Suppressor macrophage treated with lipopolysaccharide for 1 hour (primary cell): Measurements from ENCODE around the gene FAM114A1.

Experiments
- DNase-seq, 3 donors: peaks; one replicate each; pipeline ENCODE4 v3.0.0-alpha.2; 2020 to 2022

The FAM114A1 gene

DNA sequence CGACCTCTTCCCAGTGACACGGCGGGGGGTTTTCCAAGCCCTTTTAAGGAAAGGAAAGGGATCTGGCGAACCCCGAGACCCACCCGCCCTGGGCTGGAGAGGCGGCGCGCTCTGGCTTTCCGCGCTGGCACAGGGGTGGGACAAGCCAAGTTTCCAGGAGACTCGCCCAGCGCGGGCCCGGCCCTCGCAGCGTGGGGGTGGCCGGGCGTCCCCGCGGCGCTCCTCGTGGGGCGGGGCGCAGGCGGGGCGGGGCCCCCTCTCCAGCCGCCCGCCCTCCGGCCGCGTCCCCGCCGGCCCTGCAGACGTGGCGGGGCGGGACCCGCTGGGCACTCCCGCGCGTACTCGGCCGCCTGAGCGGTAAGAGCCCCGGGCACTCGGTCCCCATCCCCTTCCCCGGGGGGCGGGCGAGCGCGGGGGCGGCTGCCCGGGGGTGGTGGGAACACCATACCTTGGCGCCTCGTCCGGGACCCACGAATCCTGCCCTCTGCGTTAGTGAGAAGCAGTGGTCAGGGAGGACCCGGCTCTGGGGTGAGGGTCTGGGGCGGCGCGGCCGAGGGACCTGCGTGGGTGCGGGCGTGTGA, at the start of gene FAM114A1:
FAM114A1 (plus strand) TSS at position 329 of the 581 bp plus-strand sequence. CDS start 10,273 bp downstream, outside the sequence.
- peak; percentile 89 to 97 (median 95) for DNase-seq

DNA sequence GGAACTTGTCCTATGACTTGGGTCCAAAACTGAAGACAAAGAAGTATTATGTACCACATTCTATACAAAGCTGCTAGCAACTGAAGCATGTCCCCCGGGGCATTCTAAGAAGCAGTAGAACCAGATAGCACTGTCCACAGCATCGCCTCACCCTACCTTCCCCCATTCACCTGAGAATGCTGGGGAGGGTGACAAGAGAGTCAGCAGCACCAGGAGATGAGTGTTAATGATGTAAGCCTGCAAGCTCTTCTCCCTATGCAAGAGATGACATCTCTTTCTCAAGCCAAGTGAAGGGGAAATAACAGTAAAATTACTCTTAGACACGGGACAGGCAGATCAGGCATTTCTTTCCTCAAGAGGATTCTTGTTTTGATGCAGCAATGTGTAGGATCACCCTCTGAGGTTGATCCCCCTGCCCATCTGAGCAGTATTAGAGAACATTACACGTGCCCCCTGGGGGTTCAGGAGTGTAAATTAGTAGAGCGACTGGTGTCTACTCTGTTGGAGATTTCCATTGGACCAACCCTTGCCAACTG, 49.1 kb upstream of the FAM114A1 start:
- DNase-seq, result peak; percentile 63 to 77 (median 71)

DNA sequence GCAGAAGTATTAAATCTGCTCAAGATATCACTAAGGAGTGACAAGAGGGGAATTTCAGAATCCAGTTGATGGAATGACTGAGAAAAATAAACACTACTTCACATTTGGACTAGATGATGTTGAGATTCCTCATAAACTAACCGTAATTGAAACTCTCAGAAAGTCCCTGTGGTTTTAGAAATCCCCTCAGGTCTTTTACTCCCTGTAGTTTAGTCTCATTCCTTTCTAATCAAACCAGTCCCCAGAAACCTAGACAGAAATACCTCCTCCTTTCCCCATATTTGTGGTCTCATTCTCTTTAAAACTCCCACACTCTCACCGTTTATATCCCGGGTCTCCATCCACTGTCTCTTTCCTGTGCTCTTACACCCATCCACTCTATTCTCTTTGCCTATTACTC, 48.0 kb upstream of the FAM114A1 start:
- peak; percentile 47 to 86 (median 71) for DNase-seq

DNA sequence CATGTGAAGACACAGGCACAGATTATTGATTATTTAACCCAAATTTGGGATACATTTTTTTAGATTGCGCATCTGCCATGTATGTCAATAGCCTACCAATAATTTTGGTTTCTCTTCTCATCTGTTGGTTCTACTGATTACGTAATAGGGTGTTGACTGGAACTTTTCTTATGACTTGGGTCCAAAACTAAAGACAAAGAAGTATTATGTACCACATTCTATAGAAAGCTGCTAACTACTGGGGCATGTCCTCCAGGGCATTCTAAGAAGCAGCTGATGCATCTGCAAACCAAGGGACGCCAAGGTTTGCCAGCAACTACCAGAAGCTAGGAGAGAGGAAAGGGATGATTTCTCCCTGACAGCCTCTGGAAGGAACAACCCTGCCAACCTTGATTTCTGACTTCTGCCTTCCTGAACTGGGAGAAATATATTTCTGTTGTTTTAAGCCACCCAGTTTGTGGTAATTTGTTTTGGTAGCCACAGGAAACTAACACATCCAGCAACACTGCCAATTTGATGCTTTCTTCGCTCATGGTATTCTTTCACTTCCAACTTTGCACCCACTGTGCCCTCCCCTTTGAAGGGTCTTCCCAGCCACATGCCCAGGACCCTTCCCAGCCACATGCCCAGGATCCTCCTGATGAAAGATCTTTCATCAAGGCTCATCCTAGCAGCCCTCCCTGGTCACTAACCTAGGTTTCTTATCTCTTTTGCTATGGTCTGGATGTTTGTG, 47.1 kb upstream of the FAM114A1 start:
- no peak for DNase-seq

DNA sequence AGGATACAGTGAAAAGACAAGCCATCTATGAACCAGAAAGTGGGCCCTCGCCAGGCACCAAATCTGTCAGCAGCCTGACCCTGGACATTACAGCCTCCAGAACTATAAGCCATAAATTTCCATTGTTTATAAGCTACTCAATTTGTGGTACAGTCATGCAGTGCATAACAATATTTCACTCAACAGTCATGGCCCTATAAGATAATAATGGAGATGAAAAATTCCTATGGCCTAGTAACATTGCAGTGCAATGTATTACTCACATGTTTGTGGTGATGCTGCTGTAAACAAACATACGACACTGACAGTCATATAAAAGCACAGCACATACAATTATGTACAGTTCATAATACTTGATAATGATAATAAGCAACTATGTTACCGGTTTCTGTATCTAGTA, 45.9 kb upstream of the FAM114A1 start:
- no peak for DNase-seq

DNA sequence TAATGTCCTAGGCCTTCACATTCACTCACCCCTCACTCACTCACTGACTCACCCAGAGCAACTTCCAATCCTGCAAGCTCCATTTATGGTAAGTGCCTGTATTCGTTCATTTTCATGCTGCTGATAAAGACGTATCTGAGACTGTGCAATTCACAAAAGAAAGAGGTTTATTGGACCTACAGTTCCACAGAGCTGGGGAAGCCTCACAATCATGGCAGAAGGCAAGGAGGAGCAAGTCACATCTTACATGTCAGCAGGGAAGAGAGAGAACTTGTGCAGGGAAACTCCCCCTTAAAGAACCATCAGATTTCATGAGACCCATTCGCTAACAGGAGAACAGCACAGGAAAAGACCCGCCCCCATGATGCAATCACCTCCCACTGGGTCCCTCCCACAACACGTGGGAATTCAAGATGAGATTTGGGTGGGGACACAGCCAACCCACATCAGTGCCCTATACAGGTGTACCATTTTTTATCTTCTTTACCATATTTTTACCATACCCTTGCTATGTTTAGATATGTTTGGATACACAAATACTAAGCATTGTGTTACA, 44.8 kb upstream of the FAM114A1 start:
- DNase-seq, result no peak

DNA sequence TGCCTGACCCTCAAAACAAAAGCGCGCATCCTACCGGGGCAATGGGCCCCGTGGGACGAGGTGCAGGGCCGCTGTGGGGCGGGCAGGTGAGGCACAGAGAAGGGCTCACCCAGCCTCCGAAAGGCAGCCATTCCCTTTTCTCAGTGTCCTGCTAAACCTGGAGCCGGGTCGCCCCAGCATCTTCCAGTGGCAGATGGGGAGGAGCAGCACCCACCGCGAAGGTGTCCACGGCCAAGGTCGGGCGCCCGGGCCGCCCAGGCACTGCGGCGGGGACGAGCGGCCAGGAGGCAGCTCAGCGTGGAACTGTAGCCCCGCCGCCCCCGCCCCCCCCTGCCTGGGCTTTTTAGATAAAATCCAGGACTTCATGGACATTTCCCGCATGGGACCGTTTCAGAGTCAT, 43.8 kb upstream of the FAM114A1 start:
- DNase-seq, result no peak

DNA sequence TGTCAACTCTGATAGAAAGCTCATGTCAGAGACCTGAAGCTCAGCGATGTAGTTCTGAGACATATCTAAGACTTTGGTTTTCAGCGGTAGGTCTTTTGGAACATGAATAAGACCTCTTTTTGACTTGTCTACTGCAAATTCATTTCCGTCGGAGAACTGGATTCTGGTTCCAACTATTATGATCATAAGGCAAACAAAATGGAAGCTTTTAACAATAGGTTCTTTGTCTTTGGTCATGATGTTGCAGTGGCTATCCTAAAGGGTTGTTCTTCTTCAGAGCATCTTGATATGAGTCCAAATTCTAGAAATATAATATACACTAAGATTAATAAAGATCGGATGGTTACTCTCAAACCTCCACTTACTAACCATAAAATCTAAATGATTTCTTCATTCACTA, 38.4 kb upstream of the FAM114A1 start:
- DNase-seq, result no peak

DNA sequence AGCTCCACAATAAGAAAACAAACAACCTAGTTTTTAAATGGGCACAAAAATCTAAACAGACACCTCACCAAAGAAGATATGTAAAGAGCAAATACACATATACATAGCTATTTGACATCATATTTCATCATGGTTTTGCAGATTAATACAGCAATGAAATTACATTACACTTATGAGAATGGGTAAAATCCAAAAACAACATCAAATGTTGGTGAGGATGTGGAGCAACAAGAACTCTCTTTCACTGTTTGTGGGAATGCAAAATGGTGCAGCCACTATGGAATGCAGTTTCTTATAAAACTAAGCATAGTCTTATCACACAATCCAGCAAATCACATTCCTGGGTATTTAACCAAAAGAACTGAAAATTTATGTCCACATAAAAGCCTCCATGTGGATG, 36.0 kb upstream of the FAM114A1 start:
- DNase-seq, result no peak

DNA sequence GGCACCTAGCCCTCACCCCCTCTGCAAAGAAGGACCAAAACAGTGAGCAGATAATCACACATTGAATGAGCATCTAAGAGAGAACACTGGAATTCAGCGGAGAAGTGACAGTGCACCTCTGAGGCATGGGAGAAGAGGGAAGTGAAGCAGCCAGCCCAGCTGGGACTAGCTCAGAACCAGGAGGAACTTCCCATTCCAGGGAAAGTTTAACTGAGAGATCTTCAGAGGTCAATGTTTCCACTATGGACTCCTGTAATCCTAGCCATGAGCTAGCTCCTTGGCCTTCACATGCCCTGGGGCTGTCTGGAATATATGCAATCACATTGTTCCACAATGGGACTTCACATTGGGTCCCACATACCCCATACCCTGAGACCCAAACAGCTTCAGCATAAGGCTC, 35.4 kb upstream of the FAM114A1 start:
- peak in 2 of 3 donors; percentile 55 to 58 for DNase-seq

DNA sequence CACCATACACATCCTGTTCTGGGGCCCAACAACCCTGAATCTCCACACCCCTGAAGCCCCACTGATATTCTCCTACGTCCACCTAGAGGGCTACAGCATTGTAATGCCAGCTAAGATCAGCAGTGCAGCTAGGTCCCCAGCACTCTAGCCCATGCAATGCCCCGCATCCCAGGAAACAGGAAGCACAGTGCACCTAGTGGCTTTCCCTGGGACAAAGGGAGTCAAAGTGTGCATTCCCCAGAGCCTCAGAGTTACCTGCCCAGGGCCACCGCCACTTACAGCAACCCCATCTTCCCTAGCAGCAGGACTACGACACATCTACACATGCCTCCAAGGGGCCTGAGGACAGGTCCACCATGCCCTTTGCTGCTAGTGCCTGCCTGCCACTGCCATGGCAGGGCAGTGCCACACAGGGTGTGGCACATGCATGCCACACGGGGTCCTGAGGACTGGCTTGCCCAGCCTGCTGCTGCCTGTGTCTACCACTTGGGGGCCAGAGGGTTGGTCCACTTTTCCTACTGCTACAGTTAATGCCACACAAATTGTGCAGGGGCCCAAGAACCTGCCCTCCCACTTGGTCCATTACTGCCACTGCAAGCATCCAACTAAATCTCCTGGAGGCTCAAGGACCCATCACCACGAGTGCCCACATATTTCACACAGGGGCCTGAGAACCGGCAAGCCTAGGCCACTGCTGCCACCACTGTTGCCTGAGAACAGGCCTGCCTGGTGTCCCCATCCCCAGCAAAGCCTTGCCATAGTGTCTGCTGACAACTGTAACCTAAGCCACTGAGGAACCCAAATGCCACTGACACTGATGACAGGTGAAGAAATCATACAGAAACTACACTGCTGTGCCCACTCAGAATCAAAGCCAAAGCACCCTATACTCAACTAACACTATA, 34.7 kb upstream of the FAM114A1 start:
- no peak for DNase-seq

DNA sequence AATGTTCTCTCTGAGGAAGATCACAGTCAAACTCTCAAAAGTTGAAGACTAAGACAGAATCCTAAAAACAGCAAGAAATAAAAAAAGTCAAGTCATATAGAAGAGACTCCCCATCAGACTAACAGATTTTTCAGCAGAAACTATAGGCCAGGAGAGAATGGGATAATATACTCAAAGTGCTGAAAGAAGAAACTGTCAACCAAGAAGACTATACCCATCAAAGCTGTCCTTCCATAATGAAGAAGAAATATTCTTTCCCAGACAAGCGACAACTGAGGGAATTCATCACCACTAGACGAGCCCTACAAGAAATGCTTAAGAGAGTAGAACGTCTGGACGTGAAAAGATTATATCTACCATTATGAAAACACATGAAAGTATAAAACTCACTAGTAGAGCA, 33.0 kb upstream of the FAM114A1 start:
- DNase-seq, result no peak

DNA sequence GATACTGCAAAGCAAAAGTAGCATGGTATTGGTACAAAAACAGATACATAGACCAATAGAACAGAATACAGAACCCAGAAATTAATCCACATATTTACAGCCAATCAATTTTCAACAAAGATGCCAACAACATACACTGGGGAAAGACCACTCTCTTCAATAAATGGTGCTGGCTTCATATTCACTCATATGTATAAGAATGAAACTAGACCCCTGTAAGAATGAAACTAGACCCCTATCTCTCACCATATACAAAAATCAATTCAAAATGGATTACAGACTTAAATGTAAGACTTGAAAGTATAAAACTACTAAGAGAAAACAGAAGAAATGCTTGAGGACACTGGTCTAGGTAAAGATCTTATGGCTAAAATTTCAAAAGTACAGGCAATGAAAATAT, 30.3 kb upstream of the FAM114A1 start:
- DNase-seq, result no peak

DNA sequence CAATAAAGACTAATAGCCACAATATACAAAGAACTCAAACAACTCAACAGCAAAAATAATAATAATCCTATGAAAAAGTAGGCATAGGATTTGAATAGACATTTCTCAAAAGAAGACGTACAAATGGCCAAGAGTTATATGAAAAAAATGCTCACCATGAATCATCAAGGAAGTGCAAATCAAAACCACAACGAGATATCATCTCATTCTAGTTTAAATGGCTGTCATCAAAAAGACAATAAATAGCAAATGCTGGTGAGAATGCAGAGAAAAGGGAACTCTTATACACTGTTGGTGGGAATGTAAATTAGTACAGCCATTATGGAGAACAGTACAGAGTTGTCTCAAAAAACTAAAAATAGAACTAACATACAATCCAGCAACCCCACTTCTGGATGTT, 29.8 kb upstream of the FAM114A1 start:
- peak in 1 of 3 donors; percentile 64 for DNase-seq

DNA sequence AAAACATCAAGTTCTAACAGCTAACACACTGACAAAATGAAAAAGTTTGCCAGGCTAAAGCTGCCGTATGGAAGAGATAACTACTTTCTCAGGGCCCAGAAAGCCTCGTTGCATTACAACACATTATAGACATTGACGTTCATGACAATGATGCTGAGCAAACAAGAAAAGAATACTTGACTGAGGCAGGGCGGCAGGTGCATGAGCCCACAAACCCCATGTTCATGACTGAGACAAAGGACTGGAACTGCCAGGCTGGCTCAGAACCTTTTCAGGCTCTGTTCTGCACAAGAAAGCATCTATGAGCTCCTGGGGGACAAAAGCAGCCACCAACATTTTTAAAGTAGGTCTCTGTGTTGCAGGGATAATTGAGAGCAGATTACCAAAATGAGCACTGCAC, 24.6 kb upstream of the FAM114A1 start:
- DNase-seq, result no peak

DNA sequence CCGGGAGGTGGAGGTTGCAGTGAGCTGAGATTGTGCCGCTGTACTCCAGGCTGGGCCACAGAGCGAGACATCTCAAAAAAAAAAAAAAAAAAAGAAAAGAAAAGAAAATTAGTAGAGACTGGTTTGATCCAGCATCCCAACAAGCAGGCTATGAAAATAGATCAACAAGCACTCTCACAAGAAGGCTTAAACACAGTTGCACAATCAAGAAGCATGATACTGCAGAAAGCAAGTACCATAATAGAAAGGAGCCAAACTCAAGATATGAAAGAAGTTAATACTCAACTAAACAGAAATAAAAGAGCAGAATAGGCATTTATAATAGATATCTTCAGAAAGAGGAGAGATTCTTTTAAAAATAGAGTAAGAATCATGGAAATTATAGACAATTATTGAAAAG, 21.6 kb upstream of the FAM114A1 start:
- DNase-seq, result no peak

DNA sequence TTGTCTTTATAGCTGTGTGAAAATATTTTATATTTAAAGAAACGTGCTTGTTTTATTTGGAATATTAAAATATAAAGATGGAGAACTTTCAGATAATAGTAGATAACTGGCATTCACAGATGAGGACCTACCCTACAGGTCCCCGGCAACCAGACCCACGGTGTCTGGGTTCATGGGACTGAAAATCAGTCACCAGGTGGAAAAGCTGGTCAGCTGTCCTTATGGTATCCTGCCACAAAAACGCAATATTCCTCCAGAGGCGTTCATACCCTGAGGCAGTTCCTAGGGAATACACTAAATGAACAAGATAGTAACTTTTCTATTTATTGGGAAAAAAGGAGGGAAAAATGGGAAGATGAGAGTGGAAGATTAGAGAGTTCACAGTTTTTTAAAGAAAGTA, 12.1 kb upstream of the FAM114A1 start:
- no peak for DNase-seq

DNA sequence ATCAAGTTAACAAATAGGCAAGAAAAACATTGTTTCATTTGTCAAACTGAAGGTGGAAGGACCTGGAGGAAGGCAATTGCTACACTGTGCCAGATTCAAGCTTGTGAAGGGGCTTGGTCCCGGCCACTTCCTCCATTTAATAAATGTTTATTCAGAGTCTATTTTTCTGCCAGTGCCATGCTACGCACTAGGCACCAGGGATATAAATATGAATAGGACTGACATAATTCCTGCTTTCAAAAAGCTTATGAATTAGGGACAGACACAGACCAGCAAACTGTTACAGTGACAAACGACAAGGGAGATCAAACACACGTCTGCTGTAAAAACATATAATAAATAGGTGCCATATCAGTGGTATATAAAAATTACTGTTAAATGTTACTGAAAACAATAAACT, 11.6 kb upstream of the FAM114A1 start:
- peak; percentile 50 to 57 (median 54) for DNase-seq

DNA sequence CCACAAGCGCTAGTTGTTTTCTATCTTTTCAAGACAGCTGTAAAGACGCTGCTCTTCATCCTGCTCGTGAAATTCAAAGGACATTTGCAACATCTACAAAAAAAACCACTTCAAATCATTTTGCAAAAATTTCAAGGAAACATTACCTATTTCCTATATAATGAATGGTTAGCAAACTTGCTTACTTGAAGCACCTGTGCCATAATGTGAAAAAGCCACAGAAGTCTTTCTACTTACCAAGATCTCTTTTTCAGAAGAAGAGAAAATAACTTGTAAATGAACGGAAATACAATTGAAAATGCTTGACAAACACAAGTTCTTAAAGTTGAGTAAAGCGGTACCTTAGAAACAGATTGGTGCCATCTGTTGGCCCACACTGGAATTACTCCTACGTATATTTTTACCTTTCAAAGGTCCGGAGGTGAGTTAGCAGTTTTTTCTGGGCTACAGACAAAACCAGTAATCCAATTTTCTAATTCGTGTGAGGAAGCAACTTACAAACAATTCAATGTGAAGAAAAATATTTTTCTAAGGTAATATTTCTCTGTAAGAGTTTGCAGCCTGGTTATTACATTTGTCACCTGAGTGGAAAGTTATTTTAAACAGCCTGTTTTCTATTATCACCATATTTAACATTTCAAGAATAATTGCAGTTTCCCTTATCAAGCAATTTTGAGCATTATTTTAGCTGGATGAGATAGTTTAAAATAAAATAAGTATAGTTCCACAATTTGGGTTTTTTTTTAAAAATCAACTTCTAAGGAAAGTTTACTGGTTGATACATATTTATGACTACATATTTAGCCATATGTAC, 10.9 kb upstream of the FAM114A1 start, which contains the start of gene TLR6:
TLR6 (minus strand) TSS at position 294 of the 814 bp plus-strand sequence. CDS start 27,344 bp downstream, outside the sequence.
- DNase-seq, result peak; percentile 68 to 76 (median 76)

DNA sequence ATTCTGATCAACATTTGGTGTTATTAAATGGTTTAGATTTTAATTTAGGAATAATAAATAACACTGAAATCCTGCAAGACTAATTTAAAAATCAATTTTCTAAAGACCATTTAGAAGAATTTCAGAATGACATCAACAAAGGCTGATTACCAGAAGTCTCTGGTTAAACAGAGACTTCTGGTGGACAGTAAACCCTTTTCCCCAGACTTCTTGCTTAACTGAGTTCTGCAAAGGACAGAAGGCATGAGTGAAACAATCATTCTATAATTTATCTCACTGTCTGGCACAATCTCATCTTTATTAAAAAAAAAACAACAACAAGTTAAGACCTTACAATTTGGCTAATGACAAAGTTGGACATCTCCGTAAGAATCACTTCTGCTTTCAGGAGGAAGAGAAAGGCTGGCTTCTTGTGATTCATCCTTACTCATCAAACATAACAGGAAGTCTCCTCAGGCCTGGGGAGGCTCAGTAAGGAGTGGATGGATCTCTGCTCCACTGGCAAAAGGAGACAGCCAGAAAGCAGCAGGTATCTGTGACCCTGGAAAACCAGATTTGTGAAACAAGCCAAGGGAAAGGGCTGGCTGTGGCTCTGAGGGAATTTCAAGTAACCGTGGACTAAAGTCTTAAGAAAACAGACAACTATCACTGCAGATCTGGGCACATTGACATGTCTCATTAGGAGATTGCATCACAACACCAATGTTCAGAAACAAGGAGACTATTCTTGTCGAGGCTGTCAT, 10.1 kb upstream of the FAM114A1 start:
- peak; percentile 89 to 96 (median 95) for DNase-seq

DNA sequence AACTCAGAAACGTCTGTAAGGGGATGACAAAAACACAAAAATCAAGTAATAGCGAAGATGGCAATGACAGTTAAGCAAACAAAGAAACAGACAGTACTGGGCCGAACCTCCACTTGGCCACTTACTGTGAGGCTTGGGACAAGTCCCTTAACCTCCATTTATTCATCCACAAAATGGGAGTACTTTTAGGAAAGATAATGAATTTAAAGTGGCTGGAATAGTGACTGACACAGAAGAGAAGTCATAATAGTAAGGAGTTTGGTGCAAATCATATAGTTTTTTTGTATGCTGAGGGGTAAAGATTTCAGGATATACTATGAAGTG, 9.5 kb upstream of the FAM114A1 start:
- DNase-seq, result no peak
